Osteocyte (in vitro differentiated cells): ENCODE data around the gene ROCK1. TPM values are rescaled to one million over a fixed set of nuclear protein-coding genes. Genes with fewer than 3 reads are reported as not detected.

Experiments
- DNase-seq: peaks from one replicate; pipeline ENCODE4 v3.0.0; 2021; ENCODE audit warnings: mixed read lengths; ENCODE audit not compliant: unreplicated experiment; ENCODE audit errors: extremely low spot score
- H3K27ac Mint-ChIP-seq: one replicate; pipeline ENCODE4 v1.8.0; 2021; ENCODE audit warnings: mild to moderate bottlenecking, mixed read lengths; ENCODE audit not compliant: unreplicated experiment
- H3K27me3 Mint-ChIP-seq: one replicate; pipeline ENCODE4 v1.8.0; 2021; ENCODE audit warnings: mixed read lengths; ENCODE audit not compliant: unreplicated experiment
- H3K36me3 Mint-ChIP-seq: one replicate; pipeline ENCODE4 v1.8.0; 2021; ENCODE audit warnings: mixed read lengths; ENCODE audit not compliant: unreplicated experiment
- H3K4me1 Mint-ChIP-seq: one replicate; pipeline ENCODE4 v1.8.0; 2021; ENCODE audit warnings: mixed read lengths; ENCODE audit not compliant: unreplicated experiment
- H3K4me3 Mint-ChIP-seq: one replicate; pipeline ENCODE4 v1.8.0; 2021; ENCODE audit warnings: mild to moderate bottlenecking, moderate library complexity, mixed read lengths; ENCODE audit not compliant: unreplicated experiment
- H3K9me3 Mint-ChIP-seq: one replicate; pipeline ENCODE4 v1.8.0; 2021; ENCODE audit warnings: mixed read lengths; ENCODE audit not compliant: unreplicated experiment
- CTCF ChIP-seq: fragments of 200-600 bp; sonication (generic); IDR thresholded peaks from 2 replicates; pipeline ENCODE4 v1.5.0; 2021; ENCODE audit warnings: antibody characterized with exemption, mild to moderate bottlenecking, moderate library complexity
- total RNA-seq: library from RNA; stranded (reverse); gene quantifications from 2 replicates; pipeline ENCODE4 v1.2.1, GENCODE V29; 2021

The ROCK1 gene
- total RNA-seq, 1 donor from 2014 or later, result 50.8 TPM

GRCh38 chr18:21000667-21001066 lies 110.9 kb downstream of the ROCK1 start:
- no peak for DNase-seq
- Mint-ChIP-seq H3K27ac (no peak overlapping the region), H3K9me3 (peaks cover 5% of the 10 kb centered on the region), H3K4me3 (no peak overlapping the region), H3K27me3 (no peaks in the 10 kb centered on the region), H3K4me1 (peaks cover 32% of the 10 kb centered on the region), H3K36me3 (peaks cover 31% of the 10 kb centered on the region)
- no peak for TF ChIP-seq CTCF

- Mint-ChIP-seq H3K4me1 (peaks cover 7% of the 10 kb centered on the region), H3K9me3 (peaks cover 5% of the 10 kb centered on the region), H3K27me3 (no peaks in the 10 kb centered on the region), H3K4me3 (no peak overlapping the region), H3K36me3 (peaks cover 31% of the 10 kb centered on the region), H3K27ac (no peak overlapping the region)
- TF ChIP-seq CTCF, result no peak
- no peak for DNase-seq
Measured at GRCh38 chr18:20997371-20997770, 114.2 kb downstream of the ROCK1 start.

GRCh38 chr18:20996418-20996817 lies 115.2 kb downstream of the ROCK1 start:
- peaks cover 7% of the 10 kb centered on the region for H3K4me1 Mint-ChIP-seq
- H3K27ac Mint-ChIP-seq, result no peak overlapping the region
- no peak for TF ChIP-seq CTCF
- peaks cover 32% of the 10 kb centered on the region for H3K36me3 Mint-ChIP-seq
- no peak for DNase-seq
- H3K4me3 Mint-ChIP-seq, result no peak overlapping the region
- no peaks in the 10 kb centered on the region for H3K27me3 Mint-ChIP-seq
- peaks cover 5% of the 10 kb centered on the region for H3K9me3 Mint-ChIP-seq

- Mint-ChIP-seq H3K4me3 (no peak overlapping the region), H3K27me3 (no peaks in the 10 kb centered on the region), H3K36me3 (peaks cover 51% of the 10 kb centered on the region), H3K9me3 (no peaks in the 10 kb centered on the region), H3K4me1 (no peaks in the 10 kb centered on the region), H3K27ac (no peak overlapping the region)
- DNase-seq, result no peak
- no peak for TF ChIP-seq CTCF
Measured at GRCh38 chr18:20988726-20989125, 122.9 kb downstream of the ROCK1 start.

- H3K27me3 Mint-ChIP-seq, result no peaks in the 10 kb centered on the region
- H3K36me3 Mint-ChIP-seq, result peaks cover 31% of the 10 kb centered on the region
- TF ChIP-seq CTCF, result no peak
- no peak overlapping the region for H3K27ac Mint-ChIP-seq
- H3K4me3 Mint-ChIP-seq, result no peak overlapping the region
- H3K4me1 Mint-ChIP-seq, result no peaks in the 10 kb centered on the region
- no peak for DNase-seq
- no peaks in the 10 kb centered on the region for H3K9me3 Mint-ChIP-seq
Measured at GRCh38 chr18:20975077-20975476, 136.5 kb downstream of the ROCK1 start.
